ENCODE data around the gene ADO. TPM values are rescaled to one million over a fixed set of nuclear protein-coding genes. Genes with fewer than 3 reads are reported as not detected.

ADO gene
- total and polyA plus RNA-seq, 9 of the 15 experiments (the other 6 are each of a cell fraction or from before 2014, with no cell fraction given) = 3.0 to 20.0 (median 16.1) TPM

DNA sequence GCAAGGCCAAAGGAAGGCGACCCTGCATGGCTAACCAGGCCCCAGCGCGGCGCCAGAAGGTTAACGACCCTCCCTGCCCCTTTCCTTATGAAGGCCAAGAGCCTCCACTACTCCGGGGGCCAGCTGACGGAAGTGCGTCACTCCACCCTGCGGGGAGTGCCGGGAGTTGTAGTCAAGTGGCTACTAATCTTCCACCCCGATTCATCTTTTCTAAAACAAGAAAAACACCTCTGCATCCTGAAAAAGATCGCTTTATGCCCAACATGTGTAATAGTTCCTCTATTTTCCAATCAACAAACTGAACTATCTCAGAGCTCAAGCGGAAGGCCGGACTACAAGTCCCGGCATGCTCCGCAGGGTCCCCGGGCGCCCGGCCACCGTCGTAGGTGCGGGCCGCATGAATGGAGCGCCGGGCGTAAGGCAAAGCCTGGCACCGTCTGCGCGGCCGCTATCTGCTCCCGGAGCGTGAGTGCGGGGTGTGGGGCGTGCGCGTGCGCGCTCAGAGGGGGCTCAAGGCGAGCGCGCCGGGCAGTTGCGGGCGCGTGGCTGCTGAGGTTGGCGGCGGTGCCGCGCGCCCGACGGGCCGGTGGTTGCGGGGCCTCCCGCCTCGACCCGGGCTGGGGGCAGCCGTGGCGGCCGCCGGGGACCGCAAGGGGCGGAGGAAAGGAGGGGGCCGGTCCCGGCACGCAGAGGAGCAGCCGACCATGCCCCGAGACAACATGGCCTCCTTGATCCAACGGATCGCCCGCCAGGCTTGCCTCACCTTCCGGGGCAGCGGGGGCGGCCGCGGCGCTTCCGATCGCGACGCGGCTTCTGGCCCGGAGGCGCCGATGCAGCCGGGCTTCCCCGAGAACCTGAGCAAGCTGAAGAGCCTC is at the start of gene ADO (continued):
- TF ChIP-seq, protein P1, sequence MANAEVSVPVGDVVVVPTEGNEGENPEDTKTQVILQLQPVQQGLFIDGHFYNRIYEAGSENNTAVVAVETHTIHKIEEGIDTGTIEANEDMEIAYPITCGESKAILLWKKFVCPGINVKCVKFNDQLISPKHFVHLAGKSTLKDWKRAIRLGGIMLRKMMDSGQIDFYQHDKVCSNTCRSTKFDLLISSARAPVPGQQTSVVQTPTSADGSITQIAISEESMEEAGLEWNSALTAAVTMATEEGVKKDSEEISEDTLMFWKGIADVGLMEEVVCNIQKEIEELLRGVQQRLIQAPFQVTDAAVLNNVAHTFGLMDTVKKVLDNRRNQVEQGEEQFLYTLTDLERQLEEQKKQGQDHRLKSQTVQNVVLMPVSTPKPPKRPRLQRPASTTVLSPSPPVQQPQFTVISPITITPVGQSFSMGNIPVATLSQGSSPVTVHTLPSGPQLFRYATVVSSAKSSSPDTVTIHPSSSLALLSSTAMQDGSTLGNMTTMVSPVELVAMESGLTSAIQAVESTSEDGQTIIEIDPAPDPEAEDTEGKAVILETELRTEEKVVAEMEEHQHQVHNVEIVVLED (CRISPR knock-in tag; IDR thresholded peaks at IDR 0.05) = peak; percentile 83
- TF ChIP-seq DIDO1 (tag; IDR thresholded peaks at IDR 0.05; ENCODE audit: low read depth) (peak; percentile 86), HNRNPL (IDR thresholded peaks at IDR 0.05; ENCODE audit: low read depth, low read length) (peak; percentile 69; the same call in 1 of the 2 replicates), NFIC (IDR thresholded peaks at IDR 0.05) (peak; percentile 64), ATF1 (CRISPR knock-in tag; IDR thresholded peaks at IDR 0.05) (peak; percentile 50), ATF1 (tag; IDR thresholded peaks at IDR 0.05) (peak; percentile 99), HCFC1 (IDR thresholded peaks at IDR 0.05; ENCODE audit: low read depth, low read length) (peak; percentile 93), DACH1 (IDR thresholded peaks at IDR 0.05; ENCODE audit: partially characterized antibody) (peak; percentile 99)
- TF ChIP-seq, protein P2, sequence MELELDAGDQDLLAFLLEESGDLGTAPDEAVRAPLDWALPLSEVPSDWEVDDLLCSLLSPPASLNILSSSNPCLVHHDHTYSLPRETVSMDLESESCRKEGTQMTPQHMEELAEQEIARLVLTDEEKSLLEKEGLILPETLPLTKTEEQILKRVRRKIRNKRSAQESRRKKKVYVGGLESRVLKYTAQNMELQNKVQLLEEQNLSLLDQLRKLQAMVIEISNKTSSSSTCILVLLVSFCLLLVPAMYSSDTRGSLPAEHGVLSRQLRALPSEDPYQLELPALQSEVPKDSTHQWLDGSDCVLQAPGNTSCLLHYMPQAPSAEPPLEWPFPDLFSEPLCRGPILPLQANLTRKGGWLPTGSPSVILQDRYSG (tag; conservative IDR thresholded peaks at IDR 0.05; ENCODE audit: low read depth) = peak; percentile 88; the same call in 1 of the 2 replicates
- TF ChIP-seq, protein P3, sequence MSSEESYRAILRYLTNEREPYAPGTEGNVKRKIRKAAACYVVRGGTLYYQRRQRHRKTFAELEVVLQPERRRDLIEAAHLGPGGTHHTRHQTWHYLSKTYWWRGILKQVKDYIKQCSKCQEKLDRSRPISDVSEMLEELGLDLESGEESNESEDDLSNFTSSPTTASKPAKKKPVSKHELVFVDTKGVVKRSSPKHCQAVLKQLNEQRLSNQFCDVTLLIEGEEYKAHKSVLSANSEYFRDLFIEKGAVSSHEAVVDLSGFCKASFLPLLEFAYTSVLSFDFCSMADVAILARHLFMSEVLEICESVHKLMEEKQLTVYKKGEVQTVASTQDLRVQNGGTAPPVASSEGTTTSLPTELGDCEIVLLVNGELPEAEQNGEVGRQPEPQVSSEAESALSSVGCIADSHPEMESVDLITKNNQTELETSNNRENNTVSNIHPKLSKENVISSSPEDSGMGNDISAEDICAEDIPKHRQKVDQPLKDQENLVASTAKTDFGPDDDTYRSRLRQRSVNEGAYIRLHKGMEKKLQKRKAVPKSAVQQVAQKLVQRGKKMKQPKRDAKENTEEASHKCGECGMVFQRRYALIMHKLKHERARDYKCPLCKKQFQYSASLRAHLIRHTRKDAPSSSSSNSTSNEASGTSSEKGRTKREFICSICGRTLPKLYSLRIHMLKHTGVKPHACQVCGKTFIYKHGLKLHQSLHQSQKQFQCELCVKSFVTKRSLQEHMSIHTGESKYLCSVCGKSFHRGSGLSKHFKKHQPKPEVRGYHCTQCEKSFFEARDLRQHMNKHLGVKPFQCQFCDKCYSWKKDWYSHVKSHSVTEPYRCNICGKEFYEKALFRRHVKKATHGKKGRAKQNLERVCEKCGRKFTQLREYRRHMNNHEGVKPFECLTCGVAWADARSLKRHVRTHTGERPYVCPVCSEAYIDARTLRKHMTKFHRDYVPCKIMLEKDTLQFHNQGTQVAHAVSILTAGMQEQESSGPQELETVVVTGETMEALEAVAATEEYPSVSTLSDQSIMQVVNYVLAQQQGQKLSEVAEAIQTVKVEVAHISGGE (CRISPR knock-in tag; IDR thresholded peaks at IDR 0.05) = peak in 2 of 3 experiments; percentile 73 to 92; a peak in 4 of 6 replicates

Data from K562 (cell line).